A549 treated with CORT108297 at 1 μM for 4 hours (cell line): ENCODE data around the gene OR2T27. TPM values are rescaled to one million over a fixed set of nuclear protein-coding genes. Genes with fewer than 3 reads are reported as not detected.

ENCODE experiments used
- total RNA-seq: library from RNA; stranded (reverse); fragments of 200-300 nt; extraction: Qiagen RNA extraction; gene quantifications from 5 replicates; pipeline ENCODE4 v1.2.3, GENCODE V29; 2022

OR2T27 gene
- not detected in 5 replicates for total RNA-seq

DNA sequence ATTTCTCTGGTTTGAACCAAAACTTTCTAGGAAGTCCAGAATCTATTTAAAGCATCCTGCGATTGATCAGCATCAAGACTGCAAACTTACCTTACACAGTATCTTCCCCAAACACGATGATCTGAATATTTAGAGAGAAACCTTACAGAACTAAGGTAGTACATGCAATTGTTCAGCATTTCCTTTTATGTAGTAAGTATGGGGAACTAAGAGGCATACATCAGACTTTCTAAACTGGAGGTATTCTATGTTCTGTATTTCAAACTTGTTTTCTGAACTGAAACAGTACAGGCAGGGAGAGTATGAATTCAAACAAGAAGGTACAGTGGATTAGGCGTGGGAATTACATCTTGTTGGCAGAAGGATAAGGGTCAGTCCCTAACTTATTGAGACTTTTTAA is at the start of gene OR2T27:
TSS of gene OR2T27 (minus strand) at position 175 of the 400 bp plus-strand sequence. CDS start 4,644 bp downstream, outside the sequence.

GRCh38 chr1:248702714-248703113 is 47.4 kb upstream of the OR2T27 start, which contains the start of gene OR14I1:
OR14I1 (minus strand) TSS chr1:248702766.

DNA sequence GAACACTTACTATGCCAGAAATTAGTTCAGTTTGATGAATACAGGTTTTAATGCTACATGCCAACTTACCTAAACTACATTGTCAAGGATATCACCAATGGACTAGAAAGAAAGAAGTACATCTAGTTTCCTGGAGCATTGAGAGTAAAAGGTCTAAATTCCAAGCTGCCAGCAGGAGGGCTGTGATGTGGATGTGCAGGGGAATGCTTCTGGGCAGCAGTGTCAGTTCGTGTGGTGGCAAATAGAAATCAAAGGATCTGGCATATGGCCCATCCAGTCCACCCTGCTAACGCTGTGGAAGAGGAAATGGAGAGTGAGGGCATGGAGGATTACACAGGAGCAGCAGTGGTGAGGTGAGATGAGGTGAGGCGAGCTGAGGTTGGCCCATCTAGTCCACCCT is 10.2 kb downstream of the OR2T27 start, which contains the start of gene OR2T35:
TSS of gene OR2T35 (minus strand) at position 101 of the 400 bp plus-strand sequence. CDS start 6,020 bp downstream, outside the sequence.

GRCh38 chr1:248634991-248635390 is 20.3 kb downstream of the OR2T27 start, which contains the start of gene OR2T11:
OR2T11 (minus strand) TSS chr1:248635091; CDS start chr1:248627128, 7,963 bp downstream.

Other genes with a start within 250 kb of the OR2T27 start
- not detected in 5 replicates for gene OR2T2, start 209.9 kb downstream of the OR2T27 start, total RNA-seq
- not detected in 5 replicates for gene OR2T3, start 182.2 kb downstream of the OR2T27 start, total RNA-seq
- gene OR2T5, start 166.9 kb downstream of the OR2T27 start, total RNA-seq, result not detected in 5 replicates
- gene OR2G6, start 147.5 kb downstream of the OR2T27 start, total RNA-seq, result not detected in 5 replicates
- not detected in 5 replicates for gene OR2T29, start 92.8 kb downstream of the OR2T27 start, total RNA-seq
- gene OR2T34, start 80.8 kb downstream of the OR2T27 start, total RNA-seq, result not detected in 5 replicates
- gene OR2T10, start 57.8 kb downstream of the OR2T27 start, total RNA-seq, result not detected in 5 replicates
- not detected in 5 replicates for gene OR2T11, start 20.4 kb downstream of the OR2T27 start, total RNA-seq
- not detected in 5 replicates for gene OR2T35, start 10.2 kb downstream of the OR2T27 start, total RNA-seq
- not detected in 5 replicates for gene OR14I1, start 47.2 kb upstream of the OR2T27 start, total RNA-seq
- 0.09 to 0.15 TPM (median 0.11 TPM) in 4 of 5 replicates, not detected in the other for gene LYPD8, start 100.2 kb upstream of the OR2T27 start, total RNA-seq
- gene SH3BP5L, start 170.4 kb upstream of the OR2T27 start, total RNA-seq, result 22.8 to 32.1 TPM (median 27.1 TPM) in 5 replicates
- 16.0 to 25.3 TPM (median 23.2 TPM) in 5 replicates for gene ZNF672, start 182.7 kb upstream of the OR2T27 start, total RNA-seq
- 16.3 to 28.5 TPM (median 27.0 TPM) in 5 replicates for gene ZNF692, start 203.6 kb upstream of the OR2T27 start, total RNA-seq